Endometrial microvascular endothelial cells (primary cell): ENCODE results near the gene GPC6. TPM values are rescaled to one million over a fixed set of nuclear protein-coding genes. Genes with fewer than 3 reads are reported as not detected.

Source experiments
- in situ Hi-C: cut with HindIII; loops from 2 replicates; pipeline ENCODE4 v1.10.0; 2017; ENCODE audit warnings: low sequenced_read_pairs, low pct_unique_long_range_greater_than_20kb; ENCODE audit errors: inconsistent ontology term
- total RNA-seq: library from RNA; depleted of rRNA; stranded (reverse); fragments of >200 nt; gene quantifications from one replicate; pipeline ENCODE4 v1.2.3, GENCODE V29; 2015; ENCODE audit errors: inconsistent ontology term

GPC6 gene
- total RNA-seq, 1 donor from 2014 or later, result 0.46 TPM

DNA sequence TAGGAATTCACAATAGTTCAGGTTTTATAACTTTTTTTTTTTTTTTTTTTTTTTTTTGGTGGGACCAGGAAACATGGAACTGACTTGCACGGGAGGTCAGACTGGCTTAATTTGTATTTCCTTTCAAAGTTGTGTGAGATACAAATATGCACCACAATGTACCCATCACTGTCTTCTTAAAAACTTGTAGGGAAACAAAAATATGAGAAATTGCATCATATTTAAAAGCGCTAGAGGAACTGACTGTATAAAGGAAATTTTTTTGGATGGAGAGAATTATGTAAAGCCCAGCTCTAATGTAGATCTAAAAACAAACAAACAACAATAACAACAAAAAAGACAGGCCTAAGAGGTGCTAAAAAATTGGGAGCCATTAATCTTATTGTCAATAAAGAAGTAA lies 1006.3 kb downstream of the GPC6 start:
- in situ Hi-C loops, result no loop called here

DNA sequence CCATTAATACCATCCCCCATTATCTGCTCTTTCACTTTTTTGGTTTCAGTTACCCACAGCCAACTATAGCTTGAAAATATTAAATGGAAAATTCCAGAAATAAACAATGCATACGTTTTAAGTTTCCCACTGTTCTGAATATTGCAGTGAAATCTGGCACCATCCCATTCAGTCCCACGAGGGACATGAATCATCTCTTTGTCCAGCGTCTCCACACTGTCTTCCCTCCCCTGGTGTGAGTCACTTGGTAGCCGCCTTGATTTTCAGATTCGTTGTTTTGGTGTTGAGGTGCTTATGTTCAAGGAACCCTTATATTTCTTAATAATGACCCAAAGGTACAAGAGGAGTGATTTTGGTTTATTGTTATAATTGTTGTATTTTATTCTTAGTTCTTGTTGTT lies 1006.8 kb downstream of the GPC6 start:
- in situ Hi-C loops, result no loop called here

DNA sequence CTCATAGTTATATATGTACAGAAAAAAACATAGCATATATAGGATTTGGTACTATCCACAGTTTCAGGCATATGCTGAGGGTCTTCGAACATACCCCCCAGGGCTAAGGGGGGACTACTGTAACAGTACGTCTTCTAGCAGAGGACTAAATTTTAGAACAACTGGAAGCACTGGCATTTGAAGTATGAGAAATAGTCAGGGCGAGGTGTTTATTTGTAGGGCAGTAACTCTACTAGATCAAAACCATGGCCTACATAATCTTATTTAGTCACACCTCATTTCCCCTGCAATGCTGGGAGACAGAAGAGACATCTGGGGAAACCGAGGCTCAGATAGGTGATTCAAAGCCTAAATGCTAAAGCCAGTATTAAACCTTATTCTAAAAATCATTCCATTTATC lies 1007.2 kb downstream of the GPC6 start:
- in situ Hi-C loops, result no loop called here

DNA sequence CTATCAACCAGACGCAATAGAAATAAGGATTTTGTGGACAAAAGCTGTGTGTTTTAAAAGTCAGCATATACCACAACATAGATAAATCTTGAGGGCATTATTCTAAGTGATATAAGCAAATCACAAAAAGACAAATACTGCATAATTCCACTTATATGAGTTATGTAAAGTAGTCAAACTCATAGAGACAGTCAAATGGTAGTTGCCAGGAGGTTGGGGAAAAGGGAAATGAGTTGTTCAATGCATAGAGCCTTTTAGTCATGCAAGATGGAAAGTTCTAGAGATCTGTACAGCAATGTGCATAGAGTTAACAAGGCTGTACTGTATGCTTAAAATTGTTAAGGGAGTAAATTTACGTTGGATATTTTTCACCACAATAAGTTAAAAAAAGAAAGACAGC lies 1008.1 kb downstream of the GPC6 start:
- in situ Hi-C loops, result no loop called here

DNA sequence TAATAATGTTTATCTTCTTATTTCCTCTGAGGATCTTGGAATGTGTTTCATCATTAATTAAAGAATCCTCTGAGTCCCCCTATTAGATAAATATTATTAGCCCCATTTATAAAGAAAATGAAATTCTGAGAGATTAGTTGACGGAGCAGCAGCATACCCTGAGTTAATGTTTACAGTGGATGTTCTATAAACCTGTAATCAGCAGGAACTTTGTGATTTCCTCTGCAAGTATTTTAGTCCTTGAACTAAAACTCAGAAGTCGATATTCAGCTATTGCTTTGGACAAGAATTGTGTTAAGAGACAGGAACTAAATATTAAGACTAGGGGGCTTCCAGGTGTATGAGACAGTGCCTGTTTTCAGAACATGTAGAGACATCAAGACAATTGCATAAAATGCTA lies 1009.5 kb downstream of the GPC6 start:
- in situ Hi-C loops, result no loop called here

DNA sequence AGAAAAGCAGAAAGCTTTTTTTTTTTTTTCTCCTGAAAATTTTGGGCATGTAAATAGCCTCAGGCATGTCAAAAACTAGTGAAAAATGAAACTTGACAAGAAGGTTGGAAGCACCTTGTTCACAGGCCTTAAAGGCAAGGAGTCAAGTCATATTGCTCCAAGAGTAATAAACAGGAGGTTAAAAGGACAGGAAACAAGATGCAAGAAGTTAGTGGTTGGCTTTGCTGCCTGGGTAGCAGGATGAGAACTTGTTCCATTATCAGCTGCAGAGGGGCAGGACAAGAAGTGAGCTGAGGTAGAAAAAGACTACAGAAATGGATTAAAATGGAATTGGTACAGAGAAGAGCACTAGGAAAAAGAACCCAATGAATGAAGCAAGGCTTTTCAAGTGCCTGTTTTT lies 1010.3 kb downstream of the GPC6 start:
- in situ Hi-C loops, result no loop called here

DNA sequence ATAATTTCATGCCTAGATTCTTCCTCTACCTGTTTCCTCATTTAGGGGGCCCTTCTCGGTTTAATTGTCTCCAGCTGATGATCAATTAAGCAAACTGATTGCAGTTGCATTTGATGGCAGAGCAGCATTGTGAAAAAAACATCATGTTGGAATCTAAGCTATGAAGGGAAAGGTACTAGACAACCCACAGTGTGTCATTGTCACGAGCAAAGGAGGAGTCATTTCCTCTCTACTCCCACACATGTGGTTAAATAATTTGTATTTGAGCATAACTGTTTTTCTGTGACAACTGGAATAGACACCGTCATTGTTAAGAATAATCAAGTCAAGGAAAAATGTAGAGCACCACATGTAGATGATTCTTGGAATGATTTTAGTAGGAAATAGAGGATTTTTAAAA lies 1012.5 kb downstream of the GPC6 start:
- in situ Hi-C loops, result no loop called here

DNA sequence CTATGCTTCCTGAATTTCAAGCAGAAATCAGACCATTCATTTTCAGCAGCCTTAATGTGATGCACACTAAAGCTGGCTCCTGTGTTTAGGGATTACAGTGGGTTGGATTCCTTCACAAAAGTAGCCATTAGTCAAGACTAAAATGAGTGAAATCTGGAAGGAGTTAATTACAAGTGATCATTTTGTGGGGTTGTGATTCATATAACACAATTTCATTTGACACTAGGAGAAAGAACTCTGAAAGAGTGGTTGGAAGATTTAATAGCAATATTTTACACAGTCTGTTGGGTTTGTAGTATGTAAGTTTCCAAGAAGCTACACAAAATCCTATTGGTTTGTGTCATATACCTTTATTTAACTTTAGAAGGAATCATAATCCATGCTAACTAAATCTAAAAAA lies 1015.9 kb downstream of the GPC6 start:
- in situ Hi-C loops, result no loop called here

DNA sequence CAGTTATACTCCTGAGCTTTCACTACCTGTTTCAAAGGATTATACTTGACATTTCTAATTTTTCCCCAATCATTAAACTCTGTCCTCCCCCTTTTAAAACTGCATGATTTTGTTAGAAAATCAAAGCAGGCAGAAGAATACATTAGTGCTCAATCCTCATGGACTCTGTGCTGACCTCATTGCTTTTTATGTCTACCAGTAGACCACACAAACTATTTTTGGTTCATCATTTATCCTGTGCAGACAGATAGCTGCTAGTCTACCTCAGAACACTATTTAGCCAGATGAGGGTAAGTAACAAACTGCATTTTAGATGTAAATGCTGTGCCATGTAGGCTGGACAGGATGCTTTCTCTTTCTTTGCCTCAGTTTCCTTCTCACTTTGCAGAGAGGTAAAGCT lies 1016.9 kb downstream of the GPC6 start:
- in situ Hi-C loops, result no loop called here

DNA sequence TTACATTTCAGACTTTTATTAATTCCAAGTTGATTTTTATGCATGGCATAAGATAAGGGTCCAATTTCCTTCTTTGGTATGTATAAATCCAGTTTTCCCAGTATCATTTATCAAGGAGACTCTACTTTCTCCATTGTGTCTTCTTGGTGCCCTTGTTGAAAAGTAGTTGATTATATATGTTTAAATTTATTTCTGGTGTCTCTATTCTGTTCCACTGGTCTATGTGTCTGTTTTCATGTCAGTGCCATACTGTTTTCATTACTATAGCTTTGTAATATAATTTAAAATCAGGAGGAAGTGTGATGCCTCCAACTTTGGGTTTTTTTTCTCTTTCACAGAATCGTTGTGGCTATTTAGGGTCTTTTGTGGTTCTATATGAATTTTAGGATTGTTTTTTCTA lies 1019.9 kb downstream of the GPC6 start:
- in situ Hi-C loops, result no loop called here

DNA sequence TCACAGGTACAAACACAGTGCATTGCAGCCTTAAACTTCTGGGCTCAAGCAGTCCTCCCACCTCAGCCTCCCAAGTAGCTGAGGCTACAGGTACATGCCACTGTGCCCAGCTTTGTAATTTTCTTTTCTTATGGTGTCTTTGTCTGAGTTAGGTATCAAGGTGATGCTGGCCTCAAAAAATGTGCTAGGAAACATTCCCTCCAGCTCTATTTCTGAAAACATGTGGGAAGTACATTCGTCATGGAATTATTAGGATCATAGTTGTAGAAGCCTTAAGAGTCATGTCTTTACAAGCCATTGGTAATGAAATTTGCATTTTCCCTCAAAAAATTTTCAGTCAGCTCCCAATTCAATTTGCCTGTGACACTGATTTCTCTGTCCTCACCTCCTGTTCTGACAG lies 1021.3 kb downstream of the GPC6 start:
- in situ Hi-C loops, result no loop called here

DNA sequence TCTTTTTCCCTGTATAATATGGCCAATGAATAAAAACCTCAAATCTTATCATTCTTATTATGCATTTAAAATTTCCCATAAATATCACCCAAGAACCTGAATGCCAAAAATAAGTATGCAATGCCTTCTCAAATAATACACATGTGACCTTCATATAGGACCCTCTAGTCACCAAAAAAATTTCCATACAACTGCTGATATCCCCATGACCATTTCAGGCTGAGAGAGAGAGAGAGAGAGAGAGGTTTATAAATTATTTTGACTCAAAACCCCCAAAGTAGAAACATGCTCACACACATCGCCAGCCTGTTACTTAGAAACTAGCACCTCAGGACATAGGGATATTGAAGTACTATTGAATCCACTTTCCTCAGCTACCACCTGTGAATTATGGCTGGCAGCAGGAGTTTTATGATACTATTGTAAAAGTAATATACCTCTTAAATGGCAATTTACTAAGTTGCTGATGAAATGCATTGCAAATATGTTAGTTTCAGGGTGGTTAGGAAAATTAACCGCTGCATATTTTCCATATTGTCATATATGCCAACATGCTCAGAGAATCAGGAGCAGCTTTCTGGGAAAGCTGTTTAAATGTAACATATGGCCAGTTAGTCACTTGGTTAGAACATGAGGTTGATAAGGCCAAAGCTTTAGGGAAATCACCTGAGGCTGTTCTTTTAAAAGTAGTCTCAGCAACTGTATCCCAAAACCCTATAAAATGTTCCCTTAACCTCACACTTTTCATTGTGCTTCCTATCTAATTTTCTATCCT lies 1022.0 kb downstream of the GPC6 start:
- in situ Hi-C loops, result no loop called here

DNA sequence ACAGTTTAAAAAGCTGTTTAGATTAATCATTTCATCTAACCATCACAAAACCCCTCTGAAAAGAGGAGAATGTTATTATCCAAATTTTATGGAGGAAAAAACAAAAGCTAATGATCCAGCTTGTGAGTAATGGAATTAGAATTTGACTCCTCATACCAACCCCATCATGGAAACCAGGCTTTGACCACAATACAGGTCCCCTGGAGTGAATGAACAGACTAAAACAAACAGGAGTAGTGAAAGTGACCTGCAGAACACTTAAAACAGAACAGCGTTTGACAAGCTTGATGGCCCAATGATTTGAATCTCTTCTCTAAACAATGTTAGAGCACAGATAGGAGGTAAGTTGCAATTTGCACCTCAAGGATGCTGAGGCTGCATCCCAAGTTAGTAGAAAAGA lies 1022.9 kb downstream of the GPC6 start:
- in situ Hi-C loops, result no loop called here

DNA sequence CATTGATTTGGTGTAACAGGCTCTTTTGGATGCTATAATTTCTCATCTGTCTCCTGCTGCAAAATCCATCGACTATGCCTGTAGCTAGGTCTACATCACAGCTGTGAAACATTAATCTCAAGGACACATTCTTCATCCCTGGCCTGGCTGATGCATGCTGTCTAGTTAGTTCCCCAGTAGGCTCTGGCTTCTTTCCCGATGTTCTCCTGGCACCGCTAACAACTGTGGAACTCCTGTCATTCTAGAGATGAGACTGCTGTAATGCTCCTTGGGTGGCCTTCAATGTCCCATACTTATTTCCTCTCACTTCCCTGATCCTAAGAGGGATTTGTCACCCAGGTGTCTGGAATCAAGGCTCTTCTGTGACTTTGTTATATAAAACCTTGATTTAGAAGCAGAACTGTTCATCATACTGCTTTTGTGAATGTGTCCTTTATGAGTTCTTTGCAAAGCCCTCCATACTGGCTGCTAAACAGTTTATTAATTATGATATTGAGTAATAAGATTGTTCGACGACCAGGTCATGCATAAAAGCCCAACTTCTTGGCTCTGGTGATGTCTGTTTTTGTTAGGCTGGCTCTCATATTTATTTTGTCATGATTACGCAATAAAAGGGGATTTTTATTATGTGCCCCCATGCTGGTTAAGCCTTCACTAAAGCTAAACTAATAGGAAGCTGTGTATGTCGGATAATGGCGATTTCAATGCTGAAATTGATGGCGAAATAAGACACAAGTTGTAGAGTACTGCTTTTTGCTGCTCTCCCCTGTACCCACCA lies 1025.4 kb downstream of the GPC6 start:
- in situ Hi-C loops, result no loop called here

DNA sequence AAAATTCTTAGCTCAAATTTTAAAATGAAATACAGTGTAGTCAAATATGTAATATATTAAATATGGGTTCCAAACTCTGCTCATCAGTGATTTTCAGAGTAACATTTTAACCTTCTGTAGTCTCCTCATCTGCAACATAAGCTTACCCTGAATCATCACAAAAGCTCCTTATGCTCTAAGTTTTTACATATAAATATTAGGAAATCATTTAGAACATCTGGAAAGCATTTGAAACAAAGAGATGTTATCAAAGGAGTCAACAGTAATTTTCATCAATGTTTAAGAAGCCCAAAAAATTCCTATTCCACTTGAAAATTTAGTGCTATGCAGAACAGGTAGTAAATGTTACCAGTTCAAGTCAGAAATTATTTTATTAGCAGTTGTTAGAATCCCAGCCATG lies 1028.1 kb downstream of the GPC6 start:
- in situ Hi-C loops, result no loop called here

DNA sequence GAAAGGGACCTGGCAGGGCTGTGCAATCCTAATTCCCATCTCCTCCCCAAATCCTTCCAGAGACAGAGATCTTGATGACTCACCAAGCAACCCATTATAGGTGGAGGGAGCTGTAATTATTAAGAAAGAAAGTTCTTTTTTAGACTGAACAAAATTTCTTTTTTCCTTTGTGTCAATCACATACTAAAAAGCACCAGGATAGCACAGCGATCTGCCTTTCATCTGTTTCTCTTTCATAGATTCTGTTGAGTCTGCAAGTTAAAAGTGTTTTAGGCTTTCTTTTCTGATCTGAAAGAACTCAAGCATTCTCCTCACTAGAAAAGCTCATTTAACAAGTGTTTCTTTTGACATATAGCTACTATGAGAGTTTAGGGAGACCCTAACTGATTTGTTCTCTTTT lies 1030.1 kb downstream of the GPC6 start:
- in situ Hi-C loops, result no loop called here

DNA sequence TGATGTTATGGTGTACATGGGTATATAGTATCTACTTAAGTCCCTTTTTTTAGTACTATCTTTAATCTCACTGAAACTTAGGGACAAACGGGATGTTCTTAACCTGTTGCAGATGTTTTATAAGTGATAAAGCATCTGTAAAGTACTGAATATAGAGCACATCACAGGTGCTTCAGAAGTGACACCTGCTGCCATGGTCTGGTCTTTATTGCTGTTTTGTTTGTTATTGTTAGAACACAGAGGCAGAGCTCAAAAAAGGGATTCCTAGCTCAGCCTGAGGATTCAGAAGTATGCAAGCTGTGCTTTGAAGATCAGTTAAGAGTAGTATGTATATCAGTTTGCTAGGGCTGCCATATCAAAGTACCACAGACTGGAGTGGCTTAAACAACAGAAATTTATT lies 1033.4 kb downstream of the GPC6 start:
- in situ Hi-C loops, result no loop called here

DNA sequence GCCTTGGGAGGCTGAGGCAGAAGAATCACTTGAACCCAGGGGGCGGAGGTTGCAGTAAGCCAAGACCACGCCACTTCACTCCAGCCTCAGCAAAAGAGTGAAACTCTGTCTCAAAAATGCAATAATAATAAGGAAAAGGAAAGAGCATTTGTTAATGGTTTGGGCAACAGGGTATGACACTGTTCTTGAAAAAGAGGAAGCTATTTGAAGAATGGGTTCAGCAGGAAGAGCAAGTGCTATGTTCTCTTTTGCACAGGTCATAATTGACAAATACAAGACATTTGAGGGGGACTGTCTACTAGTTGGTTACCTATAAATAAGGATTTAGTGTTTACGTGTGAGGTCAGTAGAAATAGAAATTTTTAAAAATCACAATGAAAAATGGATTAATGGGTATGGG lies 1034.6 kb downstream of the GPC6 start:
- in situ Hi-C loops, result no loop called here

DNA sequence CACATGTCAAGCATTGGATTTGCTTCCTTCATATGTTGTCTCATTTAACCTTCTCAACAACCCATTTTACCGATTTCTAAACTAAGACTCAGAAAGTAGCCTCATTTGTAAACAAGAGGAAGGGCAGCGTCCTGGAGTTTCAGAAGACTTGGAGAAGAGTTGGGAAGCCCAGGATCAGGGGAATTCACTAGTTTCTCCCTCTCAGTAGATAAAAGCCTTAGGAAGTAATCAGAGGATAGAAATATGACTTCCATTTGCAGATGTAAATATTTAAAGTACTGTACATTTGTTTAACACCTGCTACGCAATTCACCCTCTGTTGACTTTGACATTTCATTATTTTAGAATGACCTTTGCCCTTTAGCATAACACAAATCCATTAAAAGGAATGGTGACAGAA lies 1036.4 kb downstream of the GPC6 start:
- in situ Hi-C loops, result no loop called here

DNA sequence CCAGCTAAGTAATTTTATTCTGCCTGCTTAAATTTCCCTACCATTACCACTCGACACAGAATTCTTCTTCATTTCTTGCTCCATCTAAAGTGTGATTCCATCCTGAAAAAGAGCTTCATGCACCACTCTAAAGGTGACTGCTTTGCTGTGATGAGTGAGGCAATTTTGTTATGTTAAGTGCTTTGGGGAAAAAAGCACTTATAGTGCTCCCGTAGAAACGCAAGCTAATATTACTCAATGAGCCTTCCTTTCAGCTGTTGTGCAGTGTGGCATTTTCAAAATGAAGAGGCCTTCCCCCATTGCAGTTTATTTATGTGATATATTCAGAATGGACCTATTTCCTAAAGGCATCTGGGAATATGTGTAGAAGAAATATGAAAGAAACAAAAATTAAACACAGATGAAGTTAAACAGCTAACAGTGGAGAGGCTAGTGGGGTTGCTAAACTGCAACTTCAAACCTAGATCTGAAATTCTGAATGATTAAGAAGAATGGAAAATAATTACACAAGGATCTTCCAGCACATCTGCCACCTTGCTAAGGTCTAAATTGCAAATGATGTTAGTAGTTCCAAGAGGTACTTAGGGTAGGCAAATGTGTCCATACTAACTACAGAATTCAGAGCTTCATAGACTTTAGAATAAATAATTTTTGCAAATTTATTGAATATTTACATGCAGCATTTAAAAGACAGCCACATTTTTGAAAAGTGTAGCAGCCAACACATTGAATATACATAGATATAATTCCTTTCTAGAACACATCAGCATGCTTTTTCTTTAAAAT lies 1041.2 kb downstream of the GPC6 start:
- in situ Hi-C loops, result no loop called here
